ENCODE results near the gene WFDC13. TPM values are rescaled to one million over a fixed set of nuclear protein-coding genes. Genes with fewer than 3 reads are reported as not detected.

The WFDC13 gene
- not detected in 5 replicates for total RNA-seq (2022; extraction: Qiagen RNA extraction)

GRCh38 chr20:45701873-45702272 lies at the start of gene WFDC13:
Gene WFDC13 (plus strand): TSS chr20:45702038. CDS start chr20:45702124, 86 bp downstream.

DNA sequence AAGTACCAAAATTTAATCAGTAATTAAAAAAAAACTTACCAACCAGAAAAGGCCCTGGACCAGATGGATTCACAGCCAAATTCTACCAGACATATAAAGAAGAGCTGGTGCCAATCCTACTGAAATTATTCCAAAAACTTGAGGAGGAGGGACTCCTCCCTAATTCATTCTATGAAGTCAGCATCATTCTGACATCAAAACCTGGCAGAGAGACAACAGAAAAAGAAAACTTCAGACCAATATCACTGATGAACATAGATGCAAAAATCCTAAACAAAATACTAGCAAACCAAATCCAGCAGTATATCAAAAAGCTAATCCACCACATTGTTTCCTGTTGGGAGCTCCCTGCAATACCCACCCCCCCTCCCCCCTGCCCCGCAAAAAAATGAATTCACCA lies 31.7 kb upstream of the WFDC13 start, which contains the start of gene WFDC11:
TSS of gene WFDC11 (minus strand) at position 101 of the 400 bp plus-strand sequence. CDS start 19,639 bp downstream, outside the sequence.

GRCh38 chr20:45704969-45705637 lies 3.3 kb downstream of the WFDC13 start, which contains the start of gene WFDC10B:
Gene WFDC10B (minus strand): TSS chr20:45705019. CDS start chr20:45685992, 19,027 bp downstream.

DNA sequence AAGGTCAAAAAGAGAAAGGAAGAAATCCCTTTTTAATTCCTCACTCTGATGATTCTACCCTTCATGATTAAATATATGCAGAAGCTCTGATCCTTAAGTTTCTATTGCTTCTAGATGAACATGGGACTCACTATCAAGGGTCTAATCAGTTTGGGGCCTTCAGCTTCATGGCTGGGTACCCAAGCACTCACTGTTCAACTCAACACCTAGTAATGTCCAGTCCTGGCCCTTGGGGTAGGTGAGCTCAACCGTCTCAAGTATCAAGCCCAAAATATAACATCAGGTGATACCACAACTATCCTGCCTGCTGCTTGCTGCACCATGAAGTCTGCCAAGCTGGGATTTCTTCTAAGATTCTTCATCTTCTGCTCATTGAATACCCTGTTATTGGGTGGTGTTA lies 20.2 kb downstream of the WFDC13 start, which contains the start of gene SPINT4:
TSS of gene SPINT4 (plus strand) at position 301 of the 400 bp plus-strand sequence. CDS start at position 322, 21 bp downstream.

Other genes starting within 250 kb of the WFDC13 start
- 0.20 to 0.23 TPM in 2 of 5 replicates, not detected in the others for gene WFDC2, start 232.3 kb upstream of the WFDC13 start, total RNA-seq (2022; extraction: Qiagen RNA extraction)
- not detected in 5 replicates for gene SPINT3, start 186.4 kb upstream of the WFDC13 start, total RNA-seq (2022; extraction: Qiagen RNA extraction)
- not detected in 5 replicates for gene WFDC6, start 162.6 kb upstream of the WFDC13 start, total RNA-seq (2022; extraction: Qiagen RNA extraction)
- not detected in 5 replicates for gene EPPIN, start 154.6 kb upstream of the WFDC13 start, total RNA-seq (2022; extraction: Qiagen RNA extraction)
- gene WFDC8, start 122.8 kb upstream of the WFDC13 start, total RNA-seq (2022; extraction: Qiagen RNA extraction) = not detected in 5 replicates
- gene WFDC10A, start 72.3 kb upstream of the WFDC13 start, total RNA-seq (2022; extraction: Qiagen RNA extraction) = not detected in 5 replicates
- not detected in 5 replicates for gene WFDC9, start 70.8 kb upstream of the WFDC13 start, total RNA-seq (2022; extraction: Qiagen RNA extraction)
- gene WFDC11, start 31.8 kb upstream of the WFDC13 start, total RNA-seq (2022; extraction: Qiagen RNA extraction) = not detected in 5 replicates
- gene WFDC10B, start 3.0 kb downstream of the WFDC13 start, total RNA-seq (2022; extraction: Qiagen RNA extraction) = not detected in 5 replicates
- gene SPINT4, start 20.3 kb downstream of the WFDC13 start, total RNA-seq (2022; extraction: Qiagen RNA extraction) = not detected in 5 replicates
- 0.18 to 0.50 TPM in 2 of 5 replicates, not detected in the others for gene WFDC3, start 89.8 kb downstream of the WFDC13 start, total RNA-seq (2022; extraction: Qiagen RNA extraction)
- 30.7 to 37.1 TPM (median 36.3 TPM) in 5 replicates for gene DNTTIP1, start 89.9 kb downstream of the WFDC13 start, total RNA-seq (2022; extraction: Qiagen RNA extraction)
- gene UBE2C, start 110.6 kb downstream of the WFDC13 start, total RNA-seq (2022; extraction: Qiagen RNA extraction) = 232 to 256 TPM (median 248 TPM) in 5 replicates
- gene TNNC2, start 125.3 kb downstream of the WFDC13 start, total RNA-seq (2022; extraction: Qiagen RNA extraction) = 0.13 to 0.35 TPM (median 0.24 TPM) in 3 of 5 replicates, not detected in the others
- gene SNX21, start 131.8 kb downstream of the WFDC13 start, total RNA-seq (2022; extraction: Qiagen RNA extraction) = 8.6 to 11.7 TPM (median 11.0 TPM) in 5 replicates
- 13.9 to 22.6 TPM (median 20.1 TPM) in 5 replicates for gene ACOT8, start 155.4 kb downstream of the WFDC13 start, total RNA-seq (2022; extraction: Qiagen RNA extraction)
- gene ZSWIM3, start 155.6 kb downstream of the WFDC13 start, total RNA-seq (2022; extraction: Qiagen RNA extraction) = 1.4 to 2.1 TPM (median 1.4 TPM) in 5 replicates
- gene ZSWIM1, start 179.2 kb downstream of the WFDC13 start, total RNA-seq (2022; extraction: Qiagen RNA extraction) = 5.1 to 6.7 TPM (median 6.0 TPM) in 5 replicates
- 0.25 to 0.92 TPM (median 0.39 TPM) in 5 replicates for gene SPATA25, start 185.6 kb downstream of the WFDC13 start, total RNA-seq (2022; extraction: Qiagen RNA extraction)
- gene NEURL2, start 189.2 kb downstream of the WFDC13 start, total RNA-seq (2022; extraction: Qiagen RNA extraction) = 0.82 to 1.8 TPM (median 1.5 TPM) in 5 replicates
- 103 to 131 TPM (median 124 TPM) in 5 replicates for gene CTSA, start 189.3 kb downstream of the WFDC13 start, total RNA-seq (2022; extraction: Qiagen RNA extraction)
- gene PLTP, start 210.1 kb downstream of the WFDC13 start, total RNA-seq (2022; extraction: Qiagen RNA extraction) = 1.3 to 1.9 TPM (median 1.8 TPM) in 5 replicates
- gene PCIF1, start 232.6 kb downstream of the WFDC13 start, total RNA-seq (2022; extraction: Qiagen RNA extraction) = 26.5 to 39.4 TPM (median 34.3 TPM) in 5 replicates